ENCODE measurements around the gene CAPN8.

CAPN8 gene

GRCh38 chr1:223513309-223513708 lies 152.2 kb downstream of the CAPN8 start:
- no peak for TF ChIP-seq POLR2AphosphoS5 (IDR thresholded peaks at IDR 0.05; ENCODE audit: low read depth, low read length)
- TF ChIP-seq TAF1 (IDR thresholded peaks at IDR 0.05; ENCODE audit: borderline replicate concordance, insufficient read depth, low read length) = no peak
- TF ChIP-seq, protein P1, sequence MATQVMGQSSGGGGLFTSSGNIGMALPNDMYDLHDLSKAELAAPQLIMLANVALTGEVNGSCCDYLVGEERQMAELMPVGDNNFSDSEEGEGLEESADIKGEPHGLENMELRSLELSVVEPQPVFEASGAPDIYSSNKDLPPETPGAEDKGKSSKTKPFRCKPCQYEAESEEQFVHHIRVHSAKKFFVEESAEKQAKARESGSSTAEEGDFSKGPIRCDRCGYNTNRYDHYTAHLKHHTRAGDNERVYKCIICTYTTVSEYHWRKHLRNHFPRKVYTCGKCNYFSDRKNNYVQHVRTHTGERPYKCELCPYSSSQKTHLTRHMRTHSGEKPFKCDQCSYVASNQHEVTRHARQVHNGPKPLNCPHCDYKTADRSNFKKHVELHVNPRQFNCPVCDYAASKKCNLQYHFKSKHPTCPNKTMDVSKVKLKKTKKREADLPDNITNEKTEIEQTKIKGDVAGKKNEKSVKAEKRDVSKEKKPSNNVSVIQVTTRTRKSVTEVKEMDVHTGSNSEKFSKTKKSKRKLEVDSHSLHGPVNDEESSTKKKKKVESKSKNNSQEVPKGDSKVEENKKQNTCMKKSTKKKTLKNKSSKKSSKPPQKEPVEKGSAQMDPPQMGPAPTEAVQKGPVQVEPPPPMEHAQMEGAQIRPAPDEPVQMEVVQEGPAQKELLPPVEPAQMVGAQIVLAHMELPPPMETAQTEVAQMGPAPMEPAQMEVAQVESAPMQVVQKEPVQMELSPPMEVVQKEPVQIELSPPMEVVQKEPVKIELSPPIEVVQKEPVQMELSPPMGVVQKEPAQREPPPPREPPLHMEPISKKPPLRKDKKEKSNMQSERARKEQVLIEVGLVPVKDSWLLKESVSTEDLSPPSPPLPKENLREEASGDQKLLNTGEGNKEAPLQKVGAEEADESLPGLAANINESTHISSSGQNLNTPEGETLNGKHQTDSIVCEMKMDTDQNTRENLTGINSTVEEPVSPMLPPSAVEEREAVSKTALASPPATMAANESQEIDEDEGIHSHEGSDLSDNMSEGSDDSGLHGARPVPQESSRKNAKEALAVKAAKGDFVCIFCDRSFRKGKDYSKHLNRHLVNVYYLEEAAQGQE (IDR thresholded peaks at IDR 0.05; ENCODE audit: insufficient read depth in 1 of 2, low read depth in 2 of 2, low read length in 2 of 2) = no peak
- no peak for TF ChIP-seq SIN3A (IDR thresholded peaks at IDR 0.05; ENCODE audit: borderline replicate concordance, insufficient read depth, low read length)

DNA sequence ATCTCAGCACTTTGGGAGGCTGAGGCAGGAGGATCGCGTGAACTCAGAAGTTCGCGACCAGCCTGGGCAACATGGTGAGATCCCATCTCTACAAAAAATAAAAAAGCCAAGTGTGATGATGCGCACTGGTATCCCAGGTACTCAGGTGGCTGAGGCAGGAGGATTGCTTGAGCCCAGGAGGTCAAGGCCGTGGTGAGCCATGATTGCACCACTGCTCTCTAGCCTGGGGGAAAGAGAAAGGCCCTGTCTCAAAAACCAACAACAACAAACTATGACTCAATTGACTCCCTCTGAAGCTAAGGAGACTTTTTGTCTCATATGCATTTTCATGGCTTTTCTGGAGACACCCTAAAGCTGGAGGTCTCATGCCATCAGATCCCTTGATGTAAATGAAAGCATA lies 153.4 kb downstream of the CAPN8 start:
- TF ChIP-seq FOXP2 (optimal IDR thresholded peaks at IDR 0.05; ENCODE audit: borderline replicate concordance, extremely low read depth, extremely low read length, insufficient read depth) = no peak
- TF ChIP-seq TAF1 (IDR thresholded peaks at IDR 0.05; ENCODE audit: borderline replicate concordance, insufficient read depth, low read length) = no peak
- TF ChIP-seq, protein P1 (IDR thresholded peaks at IDR 0.05; ENCODE audit: insufficient read depth in 1 of 2, low read depth in 2 of 2, low read length in 2 of 2) = no peak
- no peak for TF ChIP-seq SIN3A (IDR thresholded peaks at IDR 0.05; ENCODE audit: borderline replicate concordance, insufficient read depth, low read length)
- no peak for TF ChIP-seq POLR2AphosphoS5 (IDR thresholded peaks at IDR 0.05; ENCODE audit: low read depth, low read length)

- TF ChIP-seq FOXP2 (optimal IDR thresholded peaks at IDR 0.05; ENCODE audit: borderline replicate concordance, extremely low read depth, extremely low read length, insufficient read depth) (no peak), SIN3A (IDR thresholded peaks at IDR 0.05; ENCODE audit: borderline replicate concordance, insufficient read depth, low read length) (no peak), TAF1 (IDR thresholded peaks at IDR 0.05; ENCODE audit: borderline replicate concordance, insufficient read depth, low read length) (no peak), POLR2AphosphoS5 (IDR thresholded peaks at IDR 0.05; ENCODE audit: low read depth, low read length) (no peak)
- TF ChIP-seq, protein P1 (IDR thresholded peaks at IDR 0.05; ENCODE audit: insufficient read depth in 1 of 2, low read depth in 2 of 2, low read length in 2 of 2) = no peak
These were observed 156.7 kb downstream of the CAPN8 start for GRCh38 chr1:223508796-223509195.

DNA sequence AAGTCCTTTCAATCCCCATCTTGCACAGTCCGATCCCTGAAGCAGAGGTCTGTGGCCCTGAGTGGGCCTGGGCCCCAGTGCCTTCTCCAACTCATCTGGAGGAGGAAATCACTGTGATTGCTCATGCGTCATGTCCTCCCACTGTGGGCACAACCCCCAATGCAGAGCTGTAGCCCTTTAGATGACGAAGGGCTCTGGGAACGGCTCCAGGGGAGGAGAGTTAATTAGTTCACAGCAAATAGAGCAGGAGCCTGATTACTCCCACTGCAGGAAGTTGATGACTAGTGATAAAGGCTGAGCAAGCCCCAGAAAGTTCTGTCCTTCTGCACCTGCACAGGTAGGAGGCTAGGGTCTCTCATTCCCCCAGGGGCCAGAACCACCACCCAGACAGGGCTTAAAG lies 160.8 kb downstream of the CAPN8 start:
- TF ChIP-seq, protein P1 (IDR thresholded peaks at IDR 0.05; ENCODE audit: insufficient read depth in 1 of 2, low read depth in 2 of 2, low read length in 2 of 2) = peak in 1 of 2 experiments; percentile 46; a peak in 1 of 4 replicates
- no peak for TF ChIP-seq POLR2AphosphoS5 (IDR thresholded peaks at IDR 0.05; ENCODE audit: low read depth, low read length)
- TF ChIP-seq TAF1 (IDR thresholded peaks at IDR 0.05; ENCODE audit: borderline replicate concordance, insufficient read depth, low read length) = no peak

DNA sequence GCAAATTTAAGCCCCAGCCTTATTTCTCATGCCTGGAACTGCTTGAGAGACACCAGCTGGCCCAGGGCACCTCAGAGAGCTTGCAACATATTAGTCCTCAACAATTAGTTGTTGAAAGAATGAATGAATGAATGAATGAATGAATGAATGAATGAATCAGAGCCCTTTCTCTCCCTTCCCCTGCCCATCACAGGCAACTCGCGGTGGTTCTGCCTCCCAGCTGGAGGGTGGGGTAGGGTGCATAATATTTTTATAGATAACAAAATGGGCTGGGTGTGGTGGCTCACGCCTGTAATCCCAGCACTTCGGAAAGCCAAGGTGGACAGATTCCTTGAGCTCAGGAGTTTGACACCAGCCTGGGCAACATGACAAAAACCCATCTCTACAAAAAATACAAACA lies 162.2 kb downstream of the CAPN8 start:
- no peak for TF ChIP-seq POLR2AphosphoS5 (IDR thresholded peaks at IDR 0.05; ENCODE audit: low read depth, low read length)
- TF ChIP-seq FOXP2 (optimal IDR thresholded peaks at IDR 0.05; ENCODE audit: borderline replicate concordance, extremely low read depth, extremely low read length, insufficient read depth) = no peak
- TF ChIP-seq, protein P1 (IDR thresholded peaks at IDR 0.05; ENCODE audit: insufficient read depth in 1 of 2, low read depth in 2 of 2, low read length in 2 of 2) = no peak
- TF ChIP-seq SIN3A (IDR thresholded peaks at IDR 0.05; ENCODE audit: borderline replicate concordance, insufficient read depth, low read length) = no peak
- TF ChIP-seq TAF1 (IDR thresholded peaks at IDR 0.05; ENCODE audit: borderline replicate concordance, insufficient read depth, low read length) = no peak

All from PFSK-1 (cell line).